DND-41 (cell line): ENCODE measurements around the gene ARRDC2.

ENCODE experiments used
- ATAC-seq: fragments of 200-7000 bp; cut with Tn5 transposase; 3 replicates; pipeline ENCODE4 v1.9.1; 2021; ENCODE audit warnings: low read depth; ENCODE audit not compliant: insufficient read depth
- DNase-seq: peaks from one replicate; pipeline ENCODE4 v3.0.0-alpha.2; 2020
- H2AFZ ChIP-seq: 2 replicates; pipeline ENCODE4 v1.6.0; 2012; ENCODE audit warnings: low read depth, low read length
- H3K27ac ChIP-seq: 2 replicates; pipeline ENCODE4 v1.5.1; 2012; ENCODE audit warnings: low read length, inconsistent platforms
- H3K27me3 ChIP-seq: fragments of 200-600 bp; sonication (generic); 2 replicates; pipeline ENCODE4 v1.6.0; 2012; ENCODE audit warnings: low read length, mild to moderate bottlenecking, inconsistent platforms; ENCODE audit not compliant: insufficient read depth, poor library complexity
- H3K36me3 ChIP-seq: 2 replicates; pipeline ENCODE4 v1.5.1; 2012; ENCODE audit warnings: low read length, inconsistent platforms; ENCODE audit not compliant: insufficient read depth
- H3K4me1 ChIP-seq: 2 replicates; pipeline ENCODE4 v1.5.1; 2012; ENCODE audit warnings: mild to moderate bottlenecking, low read length; ENCODE audit not compliant: insufficient read depth
- H3K4me2 ChIP-seq: 2 replicates; pipeline ENCODE4 v1.6.0; 2012; ENCODE audit warnings: mild to moderate bottlenecking, moderate library complexity, low read length, inconsistent platforms; ENCODE audit not compliant: insufficient read depth
- H3K4me3 ChIP-seq, 2 experiments: fragments of 200-600 bp in 1 of 2; shearing (Covaris generic) in 1 of 2; 2 replicates each; pipeline ENCODE4 v1.5.1; 2012 to 2016; ENCODE audit warnings: inconsistent platforms in 2 of 2, low read length in 2 of 2, mild to moderate bottlenecking in 2 of 2, low read depth in 1 of 2, moderate library complexity in 1 of 2
- H3K79me2 ChIP-seq: 2 replicates; pipeline ENCODE4 v1.6.0; 2012; ENCODE audit warnings: low read length, inconsistent platforms; ENCODE audit not compliant: insufficient read depth
- H3K9ac ChIP-seq: 2 replicates; pipeline ENCODE4 v1.6.0; 2012; ENCODE audit warnings: low read depth, mild to moderate bottlenecking, inconsistent platforms, low read length, moderate library complexity
- H3K9me3 ChIP-seq: 2 replicates; pipeline ENCODE4 v1.5.1; 2012; ENCODE audit warnings: low read length, moderate library complexity, mild to moderate bottlenecking, inconsistent platforms; ENCODE audit not compliant: insufficient read depth, severe bottlenecking
- H4K20me1 ChIP-seq: 2 replicates; pipeline ENCODE4 v1.6.0; 2012; ENCODE audit warnings: low read length; ENCODE audit not compliant: insufficient read depth
- CTCF ChIP-seq: IDR thresholded peaks from 2 replicates; pipeline ENCODE4 v1.5.1; 2012; ENCODE audit warnings: borderline replicate concordance, low read length, moderate library complexity, mild to moderate bottlenecking; ENCODE audit not compliant: poor library complexity, severe bottlenecking; ENCODE audit errors: extremely low read depth
- EZH2 ChIP-seq: IDR thresholded peaks from 3 replicates; pipeline ENCODE4 v1.6.1; 2012; ENCODE audit warnings: borderline replicate concordance, low read depth, mild to moderate bottlenecking, moderate library complexity, low read length, inconsistent platforms; ENCODE audit not compliant: severe bottlenecking

The ARRDC2 gene

GRCh38 chr19:18041054-18041453 lies 33.1 kb downstream of the ARRDC2 start:
- H3K79me2 ChIP-seq = no peaks in the 10 kb centered on the region
- H4K20me1 ChIP-seq = no peaks in the 10 kb centered on the region
- H3K4me3 ChIP-seq = no peak overlapping the region
- H3K36me3 ChIP-seq = no peaks in the 10 kb centered on the region
- no peak overlapping the region for H2AFZ ChIP-seq
- ATAC-seq = no peak
- H3K4me1 ChIP-seq = peaks cover 26% of the 10 kb centered on the region
- DNase-seq = no peak
- H3K4me2 ChIP-seq = no peak overlapping the region
- no peak overlapping the region for H3K9ac ChIP-seq
- H3K9me3 ChIP-seq = peaks cover 6% of the 10 kb centered on the region
- no peaks in the 10 kb centered on the region for H3K27me3 ChIP-seq
- TF ChIP-seq EZH2 (no peak), CTCF (no peak)
- H3K27ac ChIP-seq = no peak overlapping the region

- Histone ChIP-seq H3K9ac (peak overlapping the region; percentile 54), H4K20me1 (no peaks in the 10 kb centered on the region), H3K9me3 (peaks cover 6% of the 10 kb centered on the region), H3K27me3 (no peaks in the 10 kb centered on the region), H3K4me2 (no peak overlapping the region), H3K4me3 (no peak overlapping the region), H3K79me2 (no peaks in the 10 kb centered on the region), H3K4me1 (peaks cover 27% of the 10 kb centered on the region), H3K27ac (peak overlapping the region; percentile 88), H2AFZ (no peak overlapping the region), H3K36me3 (no peaks in the 10 kb centered on the region)
- TF ChIP-seq EZH2 (no peak), CTCF (no peak)
- ATAC-seq = no peak
- no peak for DNase-seq
Observed at GRCh38 chr19:18043676-18044075, 35.7 kb downstream of the ARRDC2 start.

- ATAC-seq = peak; percentile 99
Observed at GRCh38 chr19:18044825-18045304, 36.9 kb downstream of the ARRDC2 start.

More at GRCh38 chr19:18044825-18045304, 36.9 kb downstream of the ARRDC2 start:
- no peaks in the 10 kb centered on the region for H3K27me3 ChIP-seq
- no peaks in the 10 kb centered on the region for H3K79me2 ChIP-seq
- H2AFZ ChIP-seq = peak overlapping the region; percentile 58
- TF ChIP-seq CTCF = peak; percentile 10
- no peak for TF ChIP-seq EZH2
- H3K4me2 ChIP-seq = peak overlapping the region; percentile 67
- peak; percentile 92 for DNase-seq
- no peaks in the 10 kb centered on the region for H4K20me1 ChIP-seq
- peak overlapping the region; percentile 54 for H3K9ac ChIP-seq
- H3K27ac ChIP-seq = peak overlapping the region; percentile 88
- peaks cover 27% of the 10 kb centered on the region for H3K4me1 ChIP-seq
- H3K9me3 ChIP-seq = peaks cover 6% of the 10 kb centered on the region
- H3K36me3 ChIP-seq = no peaks in the 10 kb centered on the region
- H3K4me3 ChIP-seq = peak overlapping the region in 1 of 2 experiments; percentile 51; a peak in 2 of 4 replicates
